ENCODE data around the gene TRAK1. TPM values are rescaled to one million over a fixed set of nuclear protein-coding genes. Genes with fewer than 3 reads are reported as not detected.

The TRAK1 gene
- total and polyA plus RNA-seq, 10 of the 15 experiments (the other 5 are each of a cell fraction or from before 2014, with no cell fraction given): 6.6 to 46.2 (median 23.7) TPM

DNA sequence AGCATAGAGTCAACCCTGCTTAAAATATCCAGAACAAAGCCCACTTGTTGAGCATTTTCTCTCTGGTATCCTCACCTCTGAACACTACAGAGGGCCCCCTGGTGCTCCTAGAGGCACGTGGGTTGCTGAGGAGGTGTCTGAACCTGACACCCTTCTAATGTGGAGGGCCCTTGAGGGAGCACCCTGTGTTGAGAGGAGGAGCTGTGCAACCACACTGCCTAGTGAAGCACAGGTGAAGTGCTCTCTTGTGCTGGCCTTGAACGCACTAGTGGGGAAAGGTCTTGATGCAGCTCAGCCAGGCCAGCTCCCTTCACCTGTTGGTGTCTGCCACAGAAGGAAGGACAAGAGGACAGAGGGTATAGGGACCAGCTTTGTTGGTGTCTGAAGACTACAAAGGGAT lies 122.9 kb downstream of the TRAK1 start:
- no peak for FAIRE-seq
- ChIA-PET SMC1A (ENCODE audit: uncharacterized antibody, unreplicated experiment) (interaction anchor here (1.0 to 2.2 kb wide), 8 partner anchors 9 to 319 kb away, joined by 3 to 7 read pairs (median 4); no protein-coding TSS in a partner anchor), POLR2A (interaction anchor here (1.2 kb wide), 2 partner anchors 15 to 91 kb away, joined by 4 read pairs; no protein-coding TSS in a partner anchor), RAD21 (ENCODE audit: unreplicated experiment) (interaction anchor here (1.0 to 1.2 kb wide), 4 partner anchors 20 to 94 kb away, joined by 3 to 8 read pairs (median 3); no protein-coding TSS in a partner anchor), CTCF (interaction anchor here (0.8 to 3.1 kb wide), 6 partner anchors 8 to 94 kb away, joined by 3 to 13 read pairs (median 4); no protein-coding TSS in a partner anchor)
- H3K79me2 ChIP-seq (ENCODE audit: control insufficient read depth, insufficient read depth, low read length): no peaks in the 10 kb centered on the region
- no TSS peak for BruUV-seq (replicated peaks)
- ATAC-seq: peak; percentile 63
- WGBS (ENCODE audit: insufficient coverage, insufficient replicate concordance, low lambda C conversion rate, missing lambda C conversion rate): 18% methylated on average over 2 of the region's 2 CpGs
- peaks cover 11 to 18% of the 10 kb centered on the region in 2 experiments for H3K36me3 ChIP-seq (ENCODE audit: control insufficient read depth in 2 of 2, insufficient read depth in 2 of 2, low read length in 1 of 2)
- H3K27me3 ChIP-seq (replicated peaks in 1 of 2; ENCODE audit: control insufficient read depth in 2 of 2, insufficient read depth in 2 of 2, low read length in 1 of 2): no peaks in the 10 kb centered on the region
- no peaks in the 10 kb centered on the region for H3K9me3 ChIP-seq (replicated peaks; ENCODE audit: control insufficient read depth, insufficient read depth, low read length)
- H3K4me3 ChIP-seq: peak overlapping the region; percentile 30; the same call in 1 of the 2 replicates
- H2AFZ ChIP-seq (ENCODE audit: control insufficient read depth, low read depth, low read length): no peak overlapping the region
- H4K20me1 ChIP-seq (ENCODE audit: control insufficient read depth, insufficient read depth): no peaks in the 10 kb centered on the region
- in situ Hi-C loops (cut with MboI) (no loop called here), intact Hi-C loops (cut with micrococcal nuclease; ENCODE audit: unreplicated experiment) (no loop called here)
- peaks cover 48% of the 10 kb centered on the region for H3K4me1 ChIP-seq (ENCODE audit: control insufficient read depth, insufficient read depth, low read length)
- peak overlapping the region; percentile 56 for H3K9ac ChIP-seq (ENCODE audit: control insufficient read depth, insufficient read depth, low read length)
- H3K4me2 ChIP-seq (ENCODE audit: control insufficient read depth, insufficient read depth): peak overlapping the region; percentile 76
- H3K27ac ChIP-seq (ENCODE audit: control insufficient read depth, insufficient read depth): peak overlapping the region; percentile 84
- TF ChIP-seq POLR2A (IDR thresholded peaks at IDR 0.05; ENCODE audit: low read depth, low read length) (peak; percentile 43), SRF (IDR thresholded peaks at IDR 0.05; ENCODE audit: low read depth in 2 of 2, low read length in 2 of 2) (no peak)
- no peak for DNase-seq (ENCODE audit: low read depth, low spot score)

DNA sequence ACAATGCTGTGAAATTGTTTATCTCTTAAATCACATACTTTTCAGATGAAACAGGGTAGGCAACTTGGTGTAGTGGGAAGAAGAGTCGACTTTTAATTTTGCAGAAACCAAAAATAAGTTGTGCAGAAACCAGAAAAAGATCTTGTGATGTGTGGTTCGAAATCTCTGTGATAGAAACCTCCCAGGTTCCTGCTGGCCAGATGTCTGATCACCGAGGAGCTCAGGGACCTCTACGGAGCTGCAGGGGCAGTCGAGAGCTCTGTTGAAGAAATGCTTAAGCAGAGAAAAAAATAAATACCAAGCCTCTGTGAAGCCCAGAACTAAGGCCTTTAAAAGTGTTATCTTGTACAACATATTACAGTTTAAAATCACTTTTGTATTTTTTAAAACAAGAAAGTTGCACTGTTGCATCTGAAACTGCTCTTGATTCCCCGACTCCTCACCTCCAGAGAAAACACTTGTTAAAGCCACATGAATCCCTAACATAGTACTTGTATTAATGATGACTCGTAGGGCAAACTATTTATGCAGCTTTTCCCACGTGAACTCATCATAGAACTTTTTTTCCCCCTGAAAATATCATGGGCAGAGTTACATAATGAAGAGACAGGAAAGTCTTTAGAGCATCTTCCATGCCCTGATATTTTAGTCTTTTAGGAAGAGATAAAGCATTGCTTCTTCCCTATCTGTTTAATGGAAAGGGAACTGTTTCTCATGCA lies 123.6 kb downstream of the TRAK1 start:
- Histone ChIP-seq H3K79me2 (ENCODE audit: control insufficient read depth, insufficient read depth, low read length) (no peaks in the 10 kb centered on the region), H3K9ac (ENCODE audit: control insufficient read depth, insufficient read depth, low read length) (peak overlapping the region; percentile 56), H3K27me3 (replicated peaks in 1 of 2; ENCODE audit: control insufficient read depth in 2 of 2, insufficient read depth in 2 of 2, low read length in 1 of 2) (no peaks in the 10 kb centered on the region), H3K9me3 (replicated peaks; ENCODE audit: control insufficient read depth, insufficient read depth, low read length) (no peaks in the 10 kb centered on the region), H2AFZ (ENCODE audit: control insufficient read depth, low read depth, low read length) (no peak overlapping the region), H3K27ac (ENCODE audit: control insufficient read depth, insufficient read depth) (peak overlapping the region; percentile 84), H4K20me1 (ENCODE audit: control insufficient read depth, insufficient read depth) (no peaks in the 10 kb centered on the region), H3K4me2 (ENCODE audit: control insufficient read depth, insufficient read depth) (peak overlapping the region; percentile 76), H3K36me3 (ENCODE audit: control insufficient read depth in 2 of 2, insufficient read depth in 2 of 2, low read length in 1 of 2) (peaks cover 8 to 22% of the 10 kb centered on the region in 2 experiments), H3K4me3 (peak overlapping the region; percentile 30; the same call in 1 of the 2 replicates), H3K4me1 (ENCODE audit: control insufficient read depth, insufficient read depth, low read length) (peaks cover 48% of the 10 kb centered on the region)
- no TSS peak for BruUV-seq (replicated peaks)
- intact Hi-C loops (cut with micrococcal nuclease; ENCODE audit: unreplicated experiment): no loop called here
- DNase-seq (ENCODE audit: low read depth, low spot score): no peak
- ChIA-PET CTCF (interaction anchor here (0.8 to 3.1 kb wide), 8 partner anchors 9 to 95 kb away, joined by 3 to 13 read pairs (median 3); no protein-coding TSS in a partner anchor), SMC1A (ENCODE audit: uncharacterized antibody, unreplicated experiment) (interaction anchor here (0.9 to 2.2 kb wide), 11 partner anchors 10 to 320 kb away, joined by 3 to 7 read pairs (median 4); no protein-coding TSS in a partner anchor), POLR2A (no interaction called here), RAD21 (ENCODE audit: unreplicated experiment) (interaction anchor here (0.6 to 1.2 kb wide), 6 partner anchors 20 to 184 kb away, joined by 3 to 8 read pairs (median 3); no protein-coding TSS in a partner anchor)
- peak; percentile 71 for ATAC-seq
- WGBS (ENCODE audit: insufficient coverage, insufficient replicate concordance, low lambda C conversion rate, missing lambda C conversion rate): 18% methylated on average over 8 of the region's 8 CpGs
- in situ Hi-C loops (cut with MboI): no loop called here
- peak; percentile 69 for FAIRE-seq
- TF ChIP-seq MYB (IDR thresholded peaks at IDR 0.05; ENCODE audit: borderline replicate concordance, low read depth, low read length) (no peak), KDM1A (IDR thresholded peaks at IDR 0.05; ENCODE audit: borderline replicate concordance) (no peak), ZSCAN29 (IDR thresholded peaks at IDR 0.05) (no peak), EED (IDR thresholded peaks at IDR 0.05; ENCODE audit: low read depth) (no peak), POLR2AphosphoS5 (IDR thresholded peaks at IDR 0.05; ENCODE audit: low read length) (no peak), ETV6 (conservative IDR thresholded peaks at IDR 0.05 in 1 of 2, IDR thresholded peaks at IDR 0.05 in 1 of 2; ENCODE audit: borderline replicate concordance in 1 of 2, low read depth in 1 of 2) (no peak)
- TF ChIP-seq, protein P1, sequence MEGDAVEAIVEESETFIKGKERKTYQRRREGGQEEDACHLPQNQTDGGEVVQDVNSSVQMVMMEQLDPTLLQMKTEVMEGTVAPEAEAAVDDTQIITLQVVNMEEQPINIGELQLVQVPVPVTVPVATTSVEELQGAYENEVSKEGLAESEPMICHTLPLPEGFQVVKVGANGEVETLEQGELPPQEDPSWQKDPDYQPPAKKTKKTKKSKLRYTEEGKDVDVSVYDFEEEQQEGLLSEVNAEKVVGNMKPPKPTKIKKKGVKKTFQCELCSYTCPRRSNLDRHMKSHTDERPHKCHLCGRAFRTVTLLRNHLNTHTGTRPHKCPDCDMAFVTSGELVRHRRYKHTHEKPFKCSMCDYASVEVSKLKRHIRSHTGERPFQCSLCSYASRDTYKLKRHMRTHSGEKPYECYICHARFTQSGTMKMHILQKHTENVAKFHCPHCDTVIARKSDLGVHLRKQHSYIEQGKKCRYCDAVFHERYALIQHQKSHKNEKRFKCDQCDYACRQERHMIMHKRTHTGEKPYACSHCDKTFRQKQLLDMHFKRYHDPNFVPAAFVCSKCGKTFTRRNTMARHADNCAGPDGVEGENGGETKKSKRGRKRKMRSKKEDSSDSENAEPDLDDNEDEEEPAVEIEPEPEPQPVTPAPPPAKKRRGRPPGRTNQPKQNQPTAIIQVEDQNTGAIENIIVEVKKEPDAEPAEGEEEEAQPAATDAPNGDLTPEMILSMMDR (IDR thresholded peaks at IDR 0.05 in 2 of 3, conservative IDR thresholded peaks at IDR 0.05 in 1 of 3; ENCODE audit: control insufficient read depth in 2 of 3, extremely low read depth in 1 of 3, insufficient read depth in 1 of 3, low read depth in 3 of 3, low read length in 3 of 3): peak in 2 of 3 experiments; percentile 13 to 35; a peak in 2 of 6 replicates

All from GM12878 (cell line).